Measurements from ENCODE around the gene SMPD2.

SMPD2 gene

DNA sequence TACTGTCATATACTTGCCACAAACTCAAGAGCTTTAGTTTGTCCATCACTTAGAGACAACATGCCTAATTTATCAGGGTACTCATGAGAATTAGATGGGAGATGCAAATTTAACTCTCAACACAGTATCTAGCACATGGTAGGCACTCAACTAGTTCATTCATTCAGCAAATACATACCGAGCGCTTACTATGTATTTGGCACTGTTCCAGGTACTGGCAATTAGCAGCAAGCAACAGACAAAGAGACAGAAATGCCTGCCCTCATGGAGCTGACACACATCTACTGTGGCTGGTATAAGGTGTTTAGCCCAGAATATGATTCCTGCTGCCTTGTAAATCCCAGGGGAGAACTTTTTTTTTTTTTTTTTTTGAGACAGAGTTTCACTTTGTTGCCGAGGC lies 10.3 kb downstream of the SMPD2 start:
- TF ChIP-seq GATA1 (IDR thresholded peaks at IDR 0.05; ENCODE audit: low read depth, low read length) (no peak), POLR2A (IDR thresholded peaks at IDR 0.05; ENCODE audit: low read length) (no peak)
- peak; percentile 12 to 28 for DNase-seq

- TF ChIP-seq GATA1 (IDR thresholded peaks at IDR 0.05; ENCODE audit: low read depth, low read length) (no peak), POLR2A (IDR thresholded peaks at IDR 0.05; ENCODE audit: low read length) (no peak)
- no peak for DNase-seq
These were observed 10.9 kb downstream of the SMPD2 start for GRCh38 chr6:109451376-109451775.

DNA sequence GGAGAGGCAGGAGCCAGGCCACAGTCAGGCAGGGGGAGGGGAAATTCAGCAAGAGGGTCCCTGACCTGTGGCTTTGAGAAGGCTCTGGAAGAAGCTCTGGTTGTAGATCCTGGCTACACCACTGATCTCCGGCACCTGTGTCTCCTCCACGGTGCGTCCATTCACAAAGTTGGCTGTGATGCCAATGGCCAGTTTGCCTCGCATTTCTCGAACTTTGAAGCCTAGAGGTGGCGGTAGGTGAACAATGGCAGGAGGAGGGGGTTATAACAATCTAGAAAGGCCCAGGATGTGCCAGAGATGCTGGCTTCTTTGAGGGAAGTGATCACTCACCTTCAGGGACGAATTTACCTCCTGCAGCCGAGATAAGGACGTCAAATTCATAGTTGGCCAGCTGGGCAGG lies 11.7 kb downstream of the SMPD2 start:
- TF ChIP-seq GATA1 (IDR thresholded peaks at IDR 0.05; ENCODE audit: low read depth, low read length) (no peak), POLR2A (IDR thresholded peaks at IDR 0.05; ENCODE audit: low read length) (no peak)
- DNase-seq: no peak

GRCh38 chr6:109453156-109453555 lies 12.6 kb downstream of the SMPD2 start:
- DNase-seq: no peak
- no peak for TF ChIP-seq GATA1 (IDR thresholded peaks at IDR 0.05; ENCODE audit: low read depth, low read length)
- TF ChIP-seq POLR2A (IDR thresholded peaks at IDR 0.05; ENCODE audit: low read length): no peak

- DNase-seq: no peak
- TF ChIP-seq POLR2A (IDR thresholded peaks at IDR 0.05; ENCODE audit: low read length) (no peak), GATA1 (IDR thresholded peaks at IDR 0.05; ENCODE audit: low read depth, low read length) (no peak)
These were observed 13.3 kb downstream of the SMPD2 start for GRCh38 chr6:109453594-109454495.

- TF ChIP-seq POLR2A (IDR thresholded peaks at IDR 0.05; ENCODE audit: low read length) (no peak), GATA1 (IDR thresholded peaks at IDR 0.05; ENCODE audit: low read depth, low read length) (no peak)
- DNase-seq: peak in 1 of 2 experiments; percentile 35
These were observed 14.2 kb downstream of the SMPD2 start for GRCh38 chr6:109454496-109455436.

DNA sequence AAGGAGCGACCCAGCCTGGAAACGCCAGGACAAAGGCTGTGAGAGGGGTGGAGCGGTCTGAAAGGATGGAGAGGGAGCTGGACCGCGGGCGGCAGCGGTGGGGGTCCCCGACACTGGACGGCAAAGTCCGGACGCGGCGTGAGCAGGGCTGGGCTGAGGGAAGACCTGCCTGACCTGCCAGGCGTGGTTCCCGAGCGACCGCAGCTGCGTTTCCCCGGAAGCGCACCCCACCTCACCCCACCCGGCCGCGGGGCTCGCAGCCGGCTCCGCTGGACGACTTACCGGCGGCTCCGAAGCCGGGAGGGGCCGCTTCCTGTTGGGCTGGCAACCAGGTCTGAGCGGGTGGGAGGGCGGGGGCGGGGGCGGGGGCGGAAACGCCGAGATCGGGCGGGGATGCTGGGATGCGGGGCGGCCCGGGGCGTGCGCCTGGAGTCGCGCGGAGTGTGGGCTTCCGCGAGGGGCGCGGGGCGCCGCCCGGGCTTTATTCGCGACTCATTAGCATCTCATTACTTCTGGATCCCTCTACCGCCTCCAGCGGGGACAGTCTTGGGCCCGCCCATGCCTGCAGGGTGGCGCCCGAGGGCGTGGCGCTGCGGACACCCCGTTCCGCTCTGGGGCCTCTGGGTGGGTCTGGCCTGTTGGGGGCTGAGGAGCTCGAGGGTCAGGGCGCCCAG lies 15.1 kb downstream of the SMPD2 start, which contains the start of gene MICAL1:
MICAL1 (minus strand) TSS at position 336 of the 674 bp plus-strand sequence. CDS start 1,576 bp downstream, outside the sequence.
- TF ChIP-seq GATA1 (IDR thresholded peaks at IDR 0.05; ENCODE audit: low read depth, low read length): no peak
- TF ChIP-seq POLR2A (IDR thresholded peaks at IDR 0.05; ENCODE audit: low read length): no peak
- peak; percentile 79 to 80 for DNase-seq

GRCh38 chr6:109456111-109456583 lies 15.6 kb downstream of the SMPD2 start:
- no peak for DNase-seq
- TF ChIP-seq POLR2A (IDR thresholded peaks at IDR 0.05; ENCODE audit: low read length): no peak
- TF ChIP-seq GATA1 (IDR thresholded peaks at IDR 0.05; ENCODE audit: low read depth, low read length): no peak

- DNase-seq: no peak
- no peak for TF ChIP-seq GATA1 (IDR thresholded peaks at IDR 0.05; ENCODE audit: low read depth, low read length)
- no peak for TF ChIP-seq POLR2A (IDR thresholded peaks at IDR 0.05; ENCODE audit: low read length)
These were observed 16.4 kb downstream of the SMPD2 start for GRCh38 chr6:109456710-109457561.

- no peak for DNase-seq
- TF ChIP-seq GATA1 (IDR thresholded peaks at IDR 0.05; ENCODE audit: low read depth, low read length) (no peak), POLR2A (IDR thresholded peaks at IDR 0.05; ENCODE audit: low read length) (no peak)
These were observed 17.1 kb downstream of the SMPD2 start for GRCh38 chr6:109457562-109457996.

GRCh38 chr6:109458774-109459531 lies 18.4 kb downstream of the SMPD2 start:
- no peak for TF ChIP-seq POLR2A (IDR thresholded peaks at IDR 0.05; ENCODE audit: low read length)
- TF ChIP-seq GATA1 (IDR thresholded peaks at IDR 0.05; ENCODE audit: low read depth, low read length): no peak
- no peak for DNase-seq
